ENCODE measurements around the gene UGT1A6. TPM values are rescaled to one million over a fixed set of nuclear protein-coding genes. Genes with fewer than 3 reads are reported as not detected.

Gene UGT1A6
- total and polyA plus RNA-seq, 2 donors (not counting 1 experiment from before 2014, with no cell fraction given): not detected

DNA sequence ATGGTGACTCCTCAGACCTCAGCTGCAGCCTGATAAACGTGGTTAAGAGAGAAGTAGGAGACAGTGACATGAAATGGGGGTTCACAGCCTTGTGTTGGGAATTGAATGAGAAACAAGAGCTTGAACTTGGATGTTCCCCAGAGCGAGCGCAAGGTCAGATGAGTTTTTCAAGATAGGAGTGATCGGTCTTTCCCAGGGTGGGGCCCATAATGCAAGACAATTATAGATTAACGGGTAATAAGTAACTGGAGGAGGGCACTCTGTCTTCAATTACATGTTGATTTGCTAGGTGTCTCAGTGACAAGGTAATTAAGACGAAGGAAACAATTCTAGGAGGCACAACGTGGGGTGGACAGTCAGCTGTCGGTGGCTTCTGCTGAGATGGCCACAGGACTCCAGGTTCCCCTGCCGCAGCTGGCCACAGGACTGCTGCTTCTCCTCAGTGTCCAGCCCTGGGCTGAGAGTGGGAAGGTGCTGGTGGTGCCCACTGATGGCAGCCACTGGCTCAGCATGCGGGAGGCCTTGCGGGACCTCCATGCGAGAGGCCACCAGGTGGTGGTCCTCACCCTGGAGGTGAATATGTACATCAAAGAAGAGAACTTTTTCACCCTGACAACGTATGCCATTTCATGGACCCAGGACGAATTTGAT is 20.0 kb downstream of the UGT1A6 start, which contains the start of gene UGT1A5:
TSS of gene UGT1A5 (plus strand) at position 297 of the 651 bp plus-strand sequence. CDS start at position 382, 85 bp downstream.
- Histone ChIP-seq H3K4me2 (ENCODE audit: extremely low read depth, insufficient read depth, low read length) (no peak within 1 kb of the TSS), H3K4me1 (ENCODE audit: control insufficient read depth, extremely low read depth, insufficient read depth, low read length) (no peaks in the 10 kb centered on the region), H3K4me3 (replicated peaks in 1 of 4; ENCODE audit: control extremely low read depth in 1 of 4, insufficient read depth in 1 of 4, low read depth in 3 of 4, low read length in 4 of 4) (no peak within 1 kb of the TSS), H2AFZ (ENCODE audit: low read length) (no peak within 1 kb of the TSS), H4K20me1 (ENCODE audit: control insufficient read depth, extremely low read depth, insufficient read depth, low read length) (no peaks in the 10 kb centered on the region), H3K9me3 (ENCODE audit: control insufficient read depth, insufficient read depth, low read depth, low read length) (no peaks in the 10 kb centered on the region), H3K36me3 (ENCODE audit: control insufficient read depth, insufficient read depth, low read length) (no peaks in the 10 kb centered on the region), H3K9ac (ENCODE audit: insufficient read depth, low read length) (no peak within 1 kb of the TSS), H3K27me3 (ENCODE audit: control insufficient read depth, insufficient read depth, low read length) (peaks cover 4% of the 10 kb centered on the region), H3K79me2 (ENCODE audit: control insufficient read depth, insufficient read depth, low read length) (no peaks in the 10 kb centered on the region), H3K27ac (ENCODE audit: insufficient read depth, low read length) (no peak within 1 kb of the TSS)
- DNase-seq (ENCODE audit: low read depth in 2 of 2): no peak
- TF ChIP-seq EZH2 (IDR thresholded peaks at IDR 0.05; ENCODE audit: low read length, missing control alignments) (no peak), CTCF (conservative IDR thresholded peaks at IDR 0.05 in 1 of 2, IDR thresholded peaks at IDR 0.05 in 1 of 2; ENCODE audit: low read depth in 1 of 2, low read length in 2 of 2) (no peak)

DNA sequence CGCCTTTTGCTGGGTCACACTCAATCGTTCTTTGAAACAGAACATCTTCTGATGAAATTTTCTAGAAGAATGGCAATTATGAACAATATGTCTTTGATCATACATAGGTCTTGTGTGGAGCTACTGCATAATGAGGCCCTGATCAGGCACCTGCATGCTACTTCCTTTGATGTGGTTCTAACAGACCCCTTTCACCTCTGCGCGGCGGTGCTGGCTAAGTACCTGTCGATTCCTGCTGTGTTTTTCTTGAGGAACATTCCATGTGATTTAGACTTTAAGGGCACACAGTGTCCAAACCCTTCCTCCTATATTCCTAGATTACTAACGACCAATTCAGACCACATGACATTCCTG is 20.5 kb downstream of the UGT1A6 start:
- Histone ChIP-seq H3K4me2 (ENCODE audit: extremely low read depth, insufficient read depth, low read length) (no peak overlapping the region), H3K79me2 (ENCODE audit: control insufficient read depth, insufficient read depth, low read length) (no peaks in the 10 kb centered on the region), H3K36me3 (ENCODE audit: control insufficient read depth, insufficient read depth, low read length) (no peaks in the 10 kb centered on the region), H2AFZ (ENCODE audit: low read length) (no peak overlapping the region), H3K9ac (ENCODE audit: insufficient read depth, low read length) (no peak overlapping the region), H3K27ac (ENCODE audit: insufficient read depth, low read length) (no peak overlapping the region), H3K9me3 (ENCODE audit: control insufficient read depth, insufficient read depth, low read depth, low read length) (no peaks in the 10 kb centered on the region), H3K4me1 (ENCODE audit: control insufficient read depth, extremely low read depth, insufficient read depth, low read length) (no peaks in the 10 kb centered on the region), H3K4me3 (replicated peaks in 1 of 4; ENCODE audit: control extremely low read depth in 1 of 4, insufficient read depth in 1 of 4, low read depth in 3 of 4, low read length in 4 of 4) (no peak overlapping the region), H4K20me1 (ENCODE audit: control insufficient read depth, extremely low read depth, insufficient read depth, low read length) (no peaks in the 10 kb centered on the region), H3K27me3 (ENCODE audit: control insufficient read depth, insufficient read depth, low read length) (peaks cover 4% of the 10 kb centered on the region)
- DNase-seq (ENCODE audit: low read depth in 2 of 2): no peak
- no peak for TF ChIP-seq EZH2 (IDR thresholded peaks at IDR 0.05; ENCODE audit: low read length, missing control alignments)
- TF ChIP-seq CTCF (conservative IDR thresholded peaks at IDR 0.05 in 1 of 2, IDR thresholded peaks at IDR 0.05 in 1 of 2; ENCODE audit: low read depth in 1 of 2, low read length in 2 of 2): no peak

DNA sequence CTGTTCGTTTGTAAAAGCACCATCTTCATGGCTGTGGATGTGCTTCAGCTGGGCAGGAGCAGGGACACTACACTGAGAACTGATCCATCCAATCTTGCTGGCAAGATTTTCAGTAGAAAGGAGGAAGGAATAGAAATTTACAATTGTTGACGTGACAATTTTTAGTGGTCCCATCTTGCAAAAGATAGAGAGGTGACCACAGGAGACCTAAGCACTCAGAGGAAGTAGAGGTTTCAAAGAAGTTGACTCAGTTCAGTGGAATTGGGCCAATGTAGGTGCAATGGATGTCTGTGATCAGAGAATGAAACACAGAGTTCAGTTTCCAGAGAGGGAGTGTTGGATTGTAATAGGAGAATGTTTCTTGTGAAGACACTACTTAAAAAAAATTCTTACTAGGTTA is 21.4 kb downstream of the UGT1A6 start:
- H3K9me3 ChIP-seq (ENCODE audit: control insufficient read depth, insufficient read depth, low read depth, low read length): no peaks in the 10 kb centered on the region
- H3K79me2 ChIP-seq (ENCODE audit: control insufficient read depth, insufficient read depth, low read length): no peaks in the 10 kb centered on the region
- no peak overlapping the region for H3K4me2 ChIP-seq (ENCODE audit: extremely low read depth, insufficient read depth, low read length)
- no peaks in the 10 kb centered on the region for H4K20me1 ChIP-seq (ENCODE audit: control insufficient read depth, extremely low read depth, insufficient read depth, low read length)
- TF ChIP-seq EZH2 (IDR thresholded peaks at IDR 0.05; ENCODE audit: low read length, missing control alignments): no peak
- no peak for TF ChIP-seq CTCF (conservative IDR thresholded peaks at IDR 0.05 in 1 of 2, IDR thresholded peaks at IDR 0.05 in 1 of 2; ENCODE audit: low read depth in 1 of 2, low read length in 2 of 2)
- peaks cover 4% of the 10 kb centered on the region for H3K27me3 ChIP-seq (ENCODE audit: control insufficient read depth, insufficient read depth, low read length)
- no peaks in the 10 kb centered on the region for H3K4me1 ChIP-seq (ENCODE audit: control insufficient read depth, extremely low read depth, insufficient read depth, low read length)
- no peaks in the 10 kb centered on the region for H3K36me3 ChIP-seq (ENCODE audit: control insufficient read depth, insufficient read depth, low read length)
- DNase-seq (ENCODE audit: low read depth in 2 of 2): peak in 1 of 2 donors; percentile 24
- no peak overlapping the region for H3K4me3 ChIP-seq (replicated peaks in 1 of 4; ENCODE audit: control extremely low read depth in 1 of 4, insufficient read depth in 1 of 4, low read depth in 3 of 4, low read length in 4 of 4)
- H2AFZ ChIP-seq (ENCODE audit: low read length): no peak overlapping the region
- no peak overlapping the region for H3K27ac ChIP-seq (ENCODE audit: insufficient read depth, low read length)
- H3K9ac ChIP-seq (ENCODE audit: insufficient read depth, low read length): no peak overlapping the region

Data from fibroblast of lung (primary cell).